ENCODE results near the gene PBX3. TPM values are rescaled to one million over a fixed set of nuclear protein-coding genes. Genes with fewer than 3 reads are reported as not detected.

PBX3 gene
- total and polyA plus RNA-seq, 10 of the 15 experiments (the other 5 are each of a cell fraction or from before 2014, with no cell fraction given), result 6.7 to 146 (median 22.2) TPM

GRCh38 chr9:125829743-125830142 lies 82.6 kb downstream of the PBX3 start (continued):
- TF ChIP-seq CTCF (IDR thresholded peaks at IDR 0.05 in 2 of 3, conservative IDR thresholded peaks at IDR 0.05 in 1 of 3; ENCODE audit: control insufficient read depth in 2 of 3, extremely low read depth in 1 of 3, insufficient read depth in 1 of 3, low read depth in 3 of 3, low read length in 3 of 3) (no peak), ZBTB40 (IDR thresholded peaks at IDR 0.05; ENCODE audit: borderline replicate concordance) (0 out of 2 replicates have a peak, but pooled peaks have one; percentile 10), TCF12 (IDR thresholded peaks at IDR 0.05; ENCODE audit: low read depth, low read length) (peak; percentile 63; the same call in 1 of the 2 replicates), MTA3 (IDR thresholded peaks at IDR 0.05; ENCODE audit: borderline replicate concordance, low read length) (no peak), YBX1 (IDR thresholded peaks at IDR 0.05) (no peak), SMAD1 (IDR thresholded peaks at IDR 0.05; ENCODE audit: low read depth, partially characterized antibody) (no peak), MAX (IDR thresholded peaks at IDR 0.05; ENCODE audit: low read depth, low read length) (no peak), RAD21 (IDR thresholded peaks at IDR 0.05; ENCODE audit: insufficient read depth, low read depth, low read length) (no peak), JUNB (IDR thresholded peaks at IDR 0.05) (peak; percentile 52), POLR2AphosphoS5 (IDR thresholded peaks at IDR 0.05; ENCODE audit: low read length) (0 out of 2 replicates have a peak, but pooled peaks have one; percentile 37), NR2F1 (conservative IDR thresholded peaks at IDR 0.05) (no peak), TCF7 (IDR thresholded peaks at IDR 0.05; ENCODE audit: borderline replicate concordance) (no peak), FOS (IDR thresholded peaks at IDR 0.05; ENCODE audit: borderline replicate concordance, extremely low read depth, insufficient read length) (no peak), E2F8 (IDR thresholded peaks at IDR 0.05; ENCODE audit: low read depth, partially characterized antibody) (no peak), ATF2 (IDR thresholded peaks at IDR 0.05; ENCODE audit: low read length) (0 out of 2 replicates have a peak, but pooled peaks have one; percentile 37), POU2F2 (IDR thresholded peaks at IDR 0.05; ENCODE audit: borderline replicate concordance, low read depth, low read length) (peak; percentile 19; the same call in 1 of the 3 replicates), SKIL (IDR thresholded peaks at IDR 0.05; ENCODE audit: low read depth, poor library complexity, severe bottlenecking) (no peak), CREM (IDR thresholded peaks at IDR 0.05; ENCODE audit: low read depth) (peak; percentile 63)
